Sigmoid colon (tissue), 4 donors: ENCODE results near the gene WNT5A.

Source experiments
- EP300 ChIP-seq, 4 donors: sonication (generic); formaldehyde crosslinking; IDR thresholded peaks; one replicate each; pipeline ENCODE4 v1.6.1; 2017; ENCODE audit warnings: antibody characterized with exemption in 4 of 4
- POLR2A ChIP-seq, 2 donors: fragments of 450-650 bp; IDR thresholded peaks; one replicate each; pipeline ENCODE4 v1.6.1; 2016; ENCODE audit warnings: antibody characterized with exemption in 2 of 2, mild to moderate bottlenecking in 2 of 2, moderate library complexity in 2 of 2
- POLR2AphosphoS5 ChIP-seq, 4 donors: sonication (generic); formaldehyde crosslinking; IDR thresholded peaks; one replicate each; pipeline ENCODE4 v1.6.1; 2017; ENCODE audit warnings: antibody characterized with exemption in 4 of 4
- TF ChIP-seq, protein P1 (sequence below), 4 experiments: fragments of 450-650 bp in 3 of 4; fragments of 200-600 bp in 1 of 4; IDR thresholded peaks; one replicate each; pipeline ENCODE4 v1.5.1; 2016 to 2019; ENCODE audit warnings: antibody characterized with exemption in 4 of 4, mild to moderate bottlenecking in 3 of 4, moderate library complexity in 2 of 4

DNA sequence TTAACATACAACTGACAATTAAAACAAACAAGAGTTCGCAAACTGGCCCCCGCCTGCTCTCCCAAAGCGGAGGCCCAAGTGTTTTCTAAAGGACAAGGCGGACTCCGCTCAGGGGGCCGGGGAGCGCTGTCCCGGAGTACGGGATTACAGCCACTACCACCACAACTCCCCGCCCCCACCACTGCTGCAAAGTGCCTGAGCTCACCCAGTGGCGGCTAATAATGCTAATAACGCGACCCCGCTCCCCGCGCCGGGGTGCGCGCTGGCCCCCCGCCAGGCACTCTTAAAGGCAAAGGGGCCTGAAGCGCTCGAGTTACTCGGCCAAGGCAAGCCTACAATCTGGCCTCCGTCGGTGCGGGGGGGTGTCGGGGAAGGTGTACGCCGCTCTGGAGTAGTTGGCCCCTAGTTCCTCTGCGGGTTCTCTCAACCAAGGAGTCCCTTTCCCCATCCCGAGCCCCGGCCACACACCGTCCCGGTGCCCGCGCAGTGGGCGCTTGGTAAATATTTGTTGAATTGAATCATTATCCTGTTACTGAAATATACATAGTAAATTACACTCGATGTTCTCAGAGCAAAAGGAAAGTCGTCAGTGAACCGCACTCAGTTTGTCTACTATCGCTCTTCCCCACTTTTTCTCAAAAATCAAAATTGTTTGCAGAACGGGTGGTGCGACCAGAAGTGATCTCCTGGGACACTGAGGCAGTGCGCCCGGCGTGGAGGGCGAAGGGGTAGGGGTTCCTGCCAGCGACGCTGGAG is 827 bp downstream of the WNT5A start:
- TF ChIP-seq, protein P1, sequence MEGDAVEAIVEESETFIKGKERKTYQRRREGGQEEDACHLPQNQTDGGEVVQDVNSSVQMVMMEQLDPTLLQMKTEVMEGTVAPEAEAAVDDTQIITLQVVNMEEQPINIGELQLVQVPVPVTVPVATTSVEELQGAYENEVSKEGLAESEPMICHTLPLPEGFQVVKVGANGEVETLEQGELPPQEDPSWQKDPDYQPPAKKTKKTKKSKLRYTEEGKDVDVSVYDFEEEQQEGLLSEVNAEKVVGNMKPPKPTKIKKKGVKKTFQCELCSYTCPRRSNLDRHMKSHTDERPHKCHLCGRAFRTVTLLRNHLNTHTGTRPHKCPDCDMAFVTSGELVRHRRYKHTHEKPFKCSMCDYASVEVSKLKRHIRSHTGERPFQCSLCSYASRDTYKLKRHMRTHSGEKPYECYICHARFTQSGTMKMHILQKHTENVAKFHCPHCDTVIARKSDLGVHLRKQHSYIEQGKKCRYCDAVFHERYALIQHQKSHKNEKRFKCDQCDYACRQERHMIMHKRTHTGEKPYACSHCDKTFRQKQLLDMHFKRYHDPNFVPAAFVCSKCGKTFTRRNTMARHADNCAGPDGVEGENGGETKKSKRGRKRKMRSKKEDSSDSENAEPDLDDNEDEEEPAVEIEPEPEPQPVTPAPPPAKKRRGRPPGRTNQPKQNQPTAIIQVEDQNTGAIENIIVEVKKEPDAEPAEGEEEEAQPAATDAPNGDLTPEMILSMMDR (IDR thresholded peaks at IDR 0.05), result no peak
- TF ChIP-seq POLR2A (IDR thresholded peaks at IDR 0.05), result no peak
- TF ChIP-seq POLR2AphosphoS5 (IDR thresholded peaks at IDR 0.05), result peak in 1 of 4 donors; percentile 47
- no peak for TF ChIP-seq EP300 (IDR thresholded peaks at IDR 0.05)
